Neural crest cell (in vitro differentiated cells): ENCODE data around the gene RPL9. TPM values are rescaled to one million over a fixed set of nuclear protein-coding genes. Genes with fewer than 3 reads are reported as not detected.

Experiments used
- DNase-seq: peaks from one replicate; pipeline ENCODE4 v3.0.0; 2021; ENCODE audit warnings: low read depth, mixed read lengths, low spot score
- H3K27ac Mint-ChIP-seq: one replicate; pipeline ENCODE4 v1.8.0; 2021; ENCODE audit warnings: mild to moderate bottlenecking, mixed read lengths; ENCODE audit not compliant: unreplicated experiment
- H3K27me3 Mint-ChIP-seq: 2 replicates; pipeline ENCODE4 v1.8.0; 2021; ENCODE audit warnings: low read depth, mild to moderate bottlenecking, mixed read lengths
- H3K36me3 Mint-ChIP-seq: 2 replicates; pipeline ENCODE4 v1.8.0; 2021; ENCODE audit warnings: low read depth, mild to moderate bottlenecking, mixed read lengths
- H3K4me1 Mint-ChIP-seq: 2 replicates; pipeline ENCODE4 v1.8.0; 2021; ENCODE audit warnings: mixed read lengths
- H3K4me3 Mint-ChIP-seq: one replicate; pipeline ENCODE4 v1.8.0; 2021; ENCODE audit warnings: mild to moderate bottlenecking, mixed read lengths
- H3K9me3 Mint-ChIP-seq: 2 replicates; pipeline ENCODE4 v1.8.0; 2021; ENCODE audit warnings: mixed read lengths
- total RNA-seq: library from RNA; stranded (reverse); gene quantifications from 2 replicates; pipeline ENCODE4 v1.2.1, GENCODE V29; 2021
- TF ChIP-seq, protein P1 (sequence below): fragments of 200-600 bp; sonication (generic); conservative IDR thresholded peaks from 2 replicates; pipeline ENCODE4 v1.5.0; 2021; ENCODE audit warnings: antibody characterized with exemption, mild to moderate bottlenecking

RPL9 gene
- total RNA-seq, 1 donor from 2014 or later: 1,529 TPM

- Mint-ChIP-seq H3K27ac (no peak overlapping the region), H3K4me3 (no peak overlapping the region), H3K9me3 (no peaks in the 10 kb centered on the region), H3K36me3 (no peaks in the 10 kb centered on the region), H3K27me3 (peaks cover 26% of the 10 kb centered on the region), H3K4me1 (no peaks in the 10 kb centered on the region)
- no peak for DNase-seq
- TF ChIP-seq, protein P1, sequence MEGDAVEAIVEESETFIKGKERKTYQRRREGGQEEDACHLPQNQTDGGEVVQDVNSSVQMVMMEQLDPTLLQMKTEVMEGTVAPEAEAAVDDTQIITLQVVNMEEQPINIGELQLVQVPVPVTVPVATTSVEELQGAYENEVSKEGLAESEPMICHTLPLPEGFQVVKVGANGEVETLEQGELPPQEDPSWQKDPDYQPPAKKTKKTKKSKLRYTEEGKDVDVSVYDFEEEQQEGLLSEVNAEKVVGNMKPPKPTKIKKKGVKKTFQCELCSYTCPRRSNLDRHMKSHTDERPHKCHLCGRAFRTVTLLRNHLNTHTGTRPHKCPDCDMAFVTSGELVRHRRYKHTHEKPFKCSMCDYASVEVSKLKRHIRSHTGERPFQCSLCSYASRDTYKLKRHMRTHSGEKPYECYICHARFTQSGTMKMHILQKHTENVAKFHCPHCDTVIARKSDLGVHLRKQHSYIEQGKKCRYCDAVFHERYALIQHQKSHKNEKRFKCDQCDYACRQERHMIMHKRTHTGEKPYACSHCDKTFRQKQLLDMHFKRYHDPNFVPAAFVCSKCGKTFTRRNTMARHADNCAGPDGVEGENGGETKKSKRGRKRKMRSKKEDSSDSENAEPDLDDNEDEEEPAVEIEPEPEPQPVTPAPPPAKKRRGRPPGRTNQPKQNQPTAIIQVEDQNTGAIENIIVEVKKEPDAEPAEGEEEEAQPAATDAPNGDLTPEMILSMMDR: no peak
Measured at GRCh38 chr4:39441593-39441992, 17.1 kb downstream of the RPL9 start.

GRCh38 chr4:39435659-39436563 lies 22.8 kb downstream of the RPL9 start:
- Mint-ChIP-seq H3K36me3 (no peaks in the 10 kb centered on the region), H3K27me3 (peaks cover 33% of the 10 kb centered on the region), H3K4me3 (no peak overlapping the region), H3K9me3 (no peaks in the 10 kb centered on the region), H3K27ac (no peak overlapping the region), H3K4me1 (no peaks in the 10 kb centered on the region)
- TF ChIP-seq, protein P1: no peak
- no peak for DNase-seq

DNA sequence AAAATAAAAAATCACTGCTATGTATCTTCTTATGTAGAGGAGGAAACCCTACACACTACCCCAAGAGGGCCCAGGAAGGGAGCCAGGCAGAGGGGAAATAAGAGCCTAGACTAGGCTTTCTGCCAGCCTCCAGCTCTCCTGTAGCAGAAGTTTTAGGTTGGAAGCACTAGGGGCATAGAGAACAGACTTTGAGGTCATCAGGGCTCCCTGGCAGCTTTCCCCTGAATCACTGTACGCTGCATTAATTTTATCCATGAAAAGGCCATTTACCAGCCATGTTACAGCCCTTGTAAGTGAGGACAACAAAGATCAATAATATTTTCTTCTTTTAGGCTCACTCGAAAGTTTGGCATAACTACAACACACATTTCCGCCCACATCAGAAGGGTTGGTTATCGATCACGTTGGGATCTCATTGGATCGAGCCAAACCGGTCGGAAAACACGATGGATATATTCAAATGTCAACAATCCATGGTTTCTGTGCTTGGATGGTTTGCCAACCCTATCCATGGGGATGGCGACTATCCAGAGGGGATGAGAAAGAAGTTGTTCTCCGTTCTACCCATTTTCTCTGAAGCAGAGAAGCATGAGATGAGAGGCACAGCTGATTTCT lies 24.7 kb downstream of the RPL9 start:
- no peak overlapping the region for H3K4me3 Mint-ChIP-seq

GRCh38 chr4:39429476-39430334 lies 29.0 kb downstream of the RPL9 start:
- no peaks in the 10 kb centered on the region for H3K27me3 Mint-ChIP-seq

More for the DNA sequence above, 24.7 kb downstream of the RPL9 start:
- TF ChIP-seq, protein P1: no peak
- no peaks in the 10 kb centered on the region for H3K4me1 Mint-ChIP-seq
- no peaks in the 10 kb centered on the region for H3K36me3 Mint-ChIP-seq
- H3K27me3 Mint-ChIP-seq: peaks cover 26% of the 10 kb centered on the region
- no peaks in the 10 kb centered on the region for H3K9me3 Mint-ChIP-seq
- H3K27ac Mint-ChIP-seq: no peak overlapping the region
- DNase-seq: no peak

More at GRCh38 chr4:39429476-39430334, 29.0 kb downstream of the RPL9 start:
- Mint-ChIP-seq H3K27ac (no peak overlapping the region), H3K4me1 (no peaks in the 10 kb centered on the region), H3K4me3 (no peak overlapping the region), H3K9me3 (no peaks in the 10 kb centered on the region), H3K36me3 (no peaks in the 10 kb centered on the region)
- TF ChIP-seq, protein P1: no peak
- DNase-seq: no peak
